ENCODE measurements around the gene ALG3.

The ALG3 gene

DNA sequence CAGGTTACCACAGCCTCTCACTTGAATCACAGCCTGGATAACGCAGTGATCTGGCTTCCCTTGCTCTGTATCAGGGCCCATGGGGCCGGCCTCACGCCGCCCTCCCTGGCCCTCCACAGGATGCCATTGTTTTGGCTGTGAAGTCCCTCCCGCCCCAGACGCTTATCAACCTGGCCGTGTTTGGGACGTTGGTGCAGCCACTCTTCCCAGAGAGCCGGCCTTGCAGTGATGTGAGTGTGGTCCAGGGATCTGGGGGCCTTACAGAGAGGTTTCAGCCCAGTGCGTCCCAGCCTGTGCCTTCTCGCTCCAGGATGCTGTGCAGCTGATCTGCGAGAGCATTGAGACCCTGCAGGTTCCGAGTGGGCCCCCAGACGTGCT lies 12.7 kb downstream of the ALG3 start:
- Histone ChIP-seq H3K9ac (ENCODE audit: low read depth in 1 of 2, low read length in 2 of 2) (no peak overlapping the region), H3K9me3 (ENCODE audit: control insufficient read depth in 1 of 2, low read length in 2 of 2) (no peaks in the 10 kb centered on the region), H3K36me3 (ENCODE audit: control insufficient read depth in 1 of 2, insufficient read depth in 2 of 2, low read length in 2 of 2) (no peaks in the 10 kb centered on the region), H3K4me3 (ENCODE audit: low read depth in 1 of 2, low read length in 2 of 2) (no peak overlapping the region), H3K27me3 (ENCODE audit: control insufficient read depth in 1 of 2, insufficient read depth in 2 of 2, low read length in 2 of 2) (peaks cover 10 to 23% of the 10 kb centered on the region in 2 donors), H3K4me1 (ENCODE audit: control insufficient read depth in 1 of 2, insufficient read depth in 2 of 2, low read length in 2 of 2) (peaks cover 0 to 9% of the 10 kb centered on the region in 2 donors), H3K27ac (ENCODE audit: low read depth, low read length) (no peak overlapping the region)

DNA sequence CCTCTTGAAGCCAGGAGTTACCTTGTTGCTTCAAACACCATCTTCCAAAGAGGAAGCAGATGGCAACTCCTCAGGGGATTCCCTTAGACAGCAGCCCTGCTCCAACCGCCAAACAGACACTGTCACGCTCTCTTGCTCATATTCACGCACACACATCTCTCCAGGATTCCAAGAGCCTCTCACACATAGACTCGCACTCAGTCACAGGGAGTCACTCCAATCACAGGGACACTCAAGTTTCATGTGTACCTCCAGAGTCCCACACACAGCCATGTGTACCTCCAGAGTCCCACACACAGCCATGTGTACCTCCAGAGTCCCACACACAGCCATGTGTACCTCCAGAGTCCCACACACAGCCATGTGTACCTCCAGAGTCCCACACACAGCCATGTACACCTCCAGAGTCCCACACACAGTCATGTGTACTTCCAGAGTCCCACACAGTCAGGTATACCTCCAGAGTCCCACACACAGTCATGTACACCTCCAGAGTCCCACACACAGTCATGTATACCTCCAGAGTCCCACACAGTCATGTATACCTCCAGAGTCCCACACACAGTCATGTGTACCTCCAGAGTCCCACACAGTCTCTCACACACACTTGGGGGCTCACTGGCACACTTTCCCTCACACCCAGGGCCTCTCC lies 13.3 kb downstream of the ALG3 start:
- Histone ChIP-seq H3K4me3 (ENCODE audit: low read depth in 1 of 2, low read length in 2 of 2) (no peak overlapping the region), H3K9ac (ENCODE audit: low read depth in 1 of 2, low read length in 2 of 2) (no peak overlapping the region), H3K27me3 (ENCODE audit: control insufficient read depth in 1 of 2, insufficient read depth in 2 of 2, low read length in 2 of 2) (peaks cover 15 to 26% of the 10 kb centered on the region in 2 donors), H3K9me3 (ENCODE audit: control insufficient read depth in 1 of 2, low read length in 2 of 2) (no peaks in the 10 kb centered on the region), H3K27ac (ENCODE audit: low read depth, low read length) (no peak overlapping the region), H3K36me3 (ENCODE audit: control insufficient read depth in 1 of 2, insufficient read depth in 2 of 2, low read length in 2 of 2) (no peaks in the 10 kb centered on the region), H3K4me1 (ENCODE audit: control insufficient read depth in 1 of 2, insufficient read depth in 2 of 2, low read length in 2 of 2) (peaks cover 0 to 7% of the 10 kb centered on the region in 2 donors)

DNA sequence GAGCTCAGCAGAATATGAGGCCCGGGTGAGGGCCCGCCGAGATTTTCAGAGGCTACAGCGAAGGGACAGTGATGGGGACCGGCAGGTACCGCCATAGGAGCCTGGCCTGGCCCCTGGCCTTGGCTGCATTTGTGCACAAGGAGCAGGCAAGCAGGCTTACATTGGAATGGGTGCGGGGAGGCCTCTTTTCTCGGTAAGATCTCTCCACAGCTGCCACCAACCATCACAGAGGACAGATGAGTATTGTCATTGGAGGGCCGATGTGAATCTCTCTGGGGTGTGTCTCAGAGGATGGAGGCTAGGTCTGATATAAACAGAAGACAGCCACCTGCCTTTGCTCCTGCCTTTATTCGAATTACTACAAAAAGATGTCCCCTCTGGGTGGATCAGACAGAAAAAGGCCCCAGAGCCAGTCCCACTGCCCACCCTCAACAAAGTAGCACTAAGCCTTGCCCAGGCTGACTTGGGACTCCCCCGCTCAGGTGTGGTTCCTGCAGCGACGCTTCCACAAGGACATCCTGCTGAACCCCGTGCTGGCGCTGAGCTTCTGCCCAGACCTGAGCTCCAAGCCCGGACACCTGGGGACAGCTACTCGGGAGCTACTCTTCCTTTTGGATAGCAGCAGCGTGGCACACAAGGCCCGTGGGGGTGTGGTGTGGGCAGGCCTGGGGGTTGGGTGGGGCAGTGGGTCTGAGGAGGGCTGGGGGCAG lies 13.9 kb downstream of the ALG3 start:
- no peak overlapping the region for H3K4me3 ChIP-seq (ENCODE audit: low read depth in 1 of 2, low read length in 2 of 2)
- H3K27me3 ChIP-seq (ENCODE audit: control insufficient read depth in 1 of 2, insufficient read depth in 2 of 2, low read length in 2 of 2): peaks cover 19 to 26% of the 10 kb centered on the region in 2 donors
- H3K9ac ChIP-seq (ENCODE audit: low read depth in 1 of 2, low read length in 2 of 2): no peak overlapping the region
- no peak overlapping the region for H3K27ac ChIP-seq (ENCODE audit: low read depth, low read length)
- no peaks in the 10 kb centered on the region for H3K9me3 ChIP-seq (ENCODE audit: control insufficient read depth in 1 of 2, low read length in 2 of 2)
- H3K4me1 ChIP-seq (ENCODE audit: control insufficient read depth in 1 of 2, insufficient read depth in 2 of 2, low read length in 2 of 2): peaks cover 0 to 8% of the 10 kb centered on the region in 2 donors
- no peaks in the 10 kb centered on the region for H3K36me3 ChIP-seq (ENCODE audit: control insufficient read depth in 1 of 2, insufficient read depth in 2 of 2, low read length in 2 of 2)

DNA sequence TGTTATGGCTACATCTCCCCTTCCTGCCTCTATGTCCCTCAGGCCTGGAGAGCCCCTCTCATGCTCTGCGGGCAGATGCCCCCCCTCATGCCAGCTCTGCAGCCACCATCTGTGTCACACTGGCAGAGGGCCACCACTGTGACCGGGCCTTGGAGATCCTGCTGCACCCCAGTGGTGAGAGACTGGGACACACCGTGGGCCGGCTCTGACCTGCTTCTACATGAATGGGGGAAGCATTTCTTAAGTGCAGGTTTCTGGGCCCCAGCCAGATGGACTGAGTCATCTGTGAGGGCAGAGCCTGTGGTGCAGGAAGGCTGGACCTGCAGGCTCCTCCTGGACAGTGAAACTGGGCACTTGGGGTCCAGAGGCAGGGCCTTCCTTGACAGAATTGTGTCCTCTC lies 14.5 kb downstream of the ALG3 start:
- Histone ChIP-seq H3K4me1 (ENCODE audit: control insufficient read depth in 1 of 2, insufficient read depth in 2 of 2, low read length in 2 of 2) (peaks cover 0 to 13% of the 10 kb centered on the region in 2 donors), H3K9me3 (ENCODE audit: control insufficient read depth in 1 of 2, low read length in 2 of 2) (no peaks in the 10 kb centered on the region), H3K9ac (ENCODE audit: low read depth in 1 of 2, low read length in 2 of 2) (no peak overlapping the region), H3K27ac (ENCODE audit: low read depth, low read length) (no peak overlapping the region), H3K36me3 (ENCODE audit: control insufficient read depth in 1 of 2, insufficient read depth in 2 of 2, low read length in 2 of 2) (no peaks in the 10 kb centered on the region), H3K4me3 (ENCODE audit: low read depth in 1 of 2, low read length in 2 of 2) (no peak overlapping the region), H3K27me3 (ENCODE audit: control insufficient read depth in 1 of 2, insufficient read depth in 2 of 2, low read length in 2 of 2) (peaks cover 24 to 26% of the 10 kb centered on the region in 2 donors)

DNA sequence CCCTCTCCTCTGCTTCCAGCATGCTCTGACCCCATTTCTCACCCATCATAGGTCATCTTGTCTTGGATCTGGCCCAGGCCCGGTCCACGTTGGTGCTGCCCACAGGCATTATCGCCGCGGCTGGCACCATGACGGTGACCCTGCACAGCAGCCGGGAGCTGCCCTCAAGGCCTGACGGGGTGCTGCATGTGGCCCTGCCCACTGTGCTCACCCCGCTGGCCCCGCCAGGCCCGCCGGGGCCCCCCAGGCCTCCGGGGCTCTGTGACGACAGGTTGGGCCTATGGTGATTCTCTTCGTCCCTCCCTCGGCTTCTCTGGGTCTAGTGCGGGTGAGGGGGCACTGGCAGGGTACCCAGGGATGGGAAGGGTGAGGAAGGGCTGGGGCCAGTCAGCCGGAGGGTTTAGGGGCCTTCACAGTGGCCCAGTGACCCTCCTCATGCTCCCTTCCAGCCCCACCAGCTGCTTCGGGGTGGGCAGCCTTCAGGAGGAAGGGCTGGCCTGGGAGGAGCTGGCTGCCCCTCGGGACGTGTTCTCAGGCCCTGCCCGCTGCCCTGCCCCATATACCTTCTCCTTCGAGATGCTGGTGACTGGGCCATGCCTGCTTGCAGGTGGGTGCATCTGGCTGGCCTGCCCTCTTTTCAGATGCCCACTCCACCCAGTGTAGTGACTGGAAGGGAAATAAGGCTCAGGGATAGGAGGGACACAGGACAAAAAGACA lies 15.5 kb downstream of the ALG3 start:
- H3K9me3 ChIP-seq (ENCODE audit: control insufficient read depth in 1 of 2, low read length in 2 of 2): no peaks in the 10 kb centered on the region
- peaks cover 31 to 33% of the 10 kb centered on the region in 2 donors for H3K27me3 ChIP-seq (ENCODE audit: control insufficient read depth in 1 of 2, insufficient read depth in 2 of 2, low read length in 2 of 2)
- H3K9ac ChIP-seq (ENCODE audit: low read depth in 1 of 2, low read length in 2 of 2): no peak overlapping the region
- H3K4me3 ChIP-seq (ENCODE audit: low read depth in 1 of 2, low read length in 2 of 2): no peak overlapping the region
- no peak overlapping the region for H3K27ac ChIP-seq (ENCODE audit: low read depth, low read length)
- peaks cover 0 to 18% of the 10 kb centered on the region in 2 donors for H3K4me1 ChIP-seq (ENCODE audit: control insufficient read depth in 1 of 2, insufficient read depth in 2 of 2, low read length in 2 of 2)
- no peaks in the 10 kb centered on the region for H3K36me3 ChIP-seq (ENCODE audit: control insufficient read depth in 1 of 2, insufficient read depth in 2 of 2, low read length in 2 of 2)

DNA sequence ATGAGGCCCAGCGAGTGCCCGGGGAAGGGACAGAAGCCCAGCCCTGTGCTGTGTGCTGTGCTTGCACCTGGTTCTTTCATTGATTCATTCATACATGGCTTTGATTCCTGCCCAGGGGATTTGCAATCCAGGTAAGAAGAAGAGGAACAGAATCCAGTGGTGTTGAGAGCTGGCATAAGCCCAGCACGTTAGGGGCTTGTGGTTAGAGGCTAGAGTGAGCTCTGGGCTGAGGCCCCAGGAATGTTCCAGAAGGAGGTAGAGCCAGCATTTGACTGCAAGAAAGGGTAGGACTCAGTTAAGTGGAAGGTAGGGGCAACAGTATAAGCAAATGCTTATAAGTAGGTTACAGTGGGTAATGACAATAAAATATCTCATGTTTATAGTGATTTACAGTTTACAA lies 17.1 kb downstream of the ALG3 start:
- Histone ChIP-seq H3K9me3 (ENCODE audit: control insufficient read depth in 1 of 2, low read length in 2 of 2) (no peaks in the 10 kb centered on the region), H3K4me1 (ENCODE audit: control insufficient read depth in 1 of 2, insufficient read depth in 2 of 2, low read length in 2 of 2) (peaks cover 0 to 15% of the 10 kb centered on the region in 2 donors), H3K9ac (ENCODE audit: low read depth in 1 of 2, low read length in 2 of 2) (no peak overlapping the region), H3K36me3 (ENCODE audit: control insufficient read depth in 1 of 2, insufficient read depth in 2 of 2, low read length in 2 of 2) (no peaks in the 10 kb centered on the region), H3K27ac (ENCODE audit: low read depth, low read length) (no peak overlapping the region), H3K4me3 (ENCODE audit: low read depth in 1 of 2, low read length in 2 of 2) (no peak overlapping the region), H3K27me3 (ENCODE audit: control insufficient read depth in 1 of 2, insufficient read depth in 2 of 2, low read length in 2 of 2) (peaks cover 36 to 42% of the 10 kb centered on the region in 2 donors)

DNA sequence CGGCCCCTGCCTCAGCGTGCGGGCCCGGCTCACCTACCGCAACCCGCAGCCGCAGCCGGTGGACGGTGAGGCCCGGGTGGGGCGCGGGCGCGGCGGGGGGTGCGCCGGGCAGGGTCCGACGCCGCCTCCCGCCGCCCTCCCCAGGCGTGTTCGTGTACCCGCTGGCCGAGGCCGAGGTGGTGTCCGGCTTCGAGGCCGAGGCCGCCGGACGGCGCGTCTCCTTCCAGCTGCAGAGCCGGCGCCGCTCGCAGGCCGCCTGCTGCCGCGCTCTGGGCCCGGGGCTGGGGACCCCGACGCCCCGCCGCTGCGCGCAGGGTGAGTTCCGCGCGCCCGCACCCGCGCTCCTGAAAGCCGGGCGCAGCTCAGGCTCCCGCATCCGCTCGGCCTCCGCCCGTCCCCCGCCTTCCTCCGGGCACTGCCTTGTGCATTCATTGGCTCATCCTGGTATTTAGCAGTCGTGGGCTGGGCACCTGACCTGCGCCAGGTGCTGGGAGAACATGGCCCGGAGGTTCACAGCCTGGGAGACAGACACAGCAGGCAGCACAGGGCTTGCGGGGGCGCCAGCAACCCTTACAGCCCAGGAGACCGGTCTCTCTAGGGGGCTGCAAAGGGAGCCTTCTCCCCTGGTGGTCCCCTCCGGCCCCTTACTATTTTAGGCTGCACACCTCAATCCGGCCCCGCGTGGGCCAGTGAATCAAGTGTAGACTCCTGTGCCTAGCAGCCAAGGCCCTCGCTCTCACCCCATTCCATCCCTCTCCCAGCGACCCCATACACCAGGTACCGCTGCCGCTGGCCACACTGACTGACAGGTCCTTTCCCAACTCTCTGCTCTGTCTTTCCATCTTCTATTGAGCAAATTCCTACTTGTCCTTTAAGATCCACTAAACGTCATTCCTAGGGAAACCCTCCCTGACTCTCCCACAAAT lies 17.9 kb downstream of the ALG3 start:
- Histone ChIP-seq H3K27ac (ENCODE audit: low read depth, low read length) (no peak overlapping the region), H3K36me3 (ENCODE audit: control insufficient read depth in 1 of 2, insufficient read depth in 2 of 2, low read length in 2 of 2) (no peaks in the 10 kb centered on the region), H3K4me3 (ENCODE audit: low read depth in 1 of 2, low read length in 2 of 2) (peak overlapping the region in 1 of 2 donors; percentile 57), H3K9me3 (ENCODE audit: control insufficient read depth in 1 of 2, low read length in 2 of 2) (no peaks in the 10 kb centered on the region), H3K4me1 (ENCODE audit: control insufficient read depth in 1 of 2, insufficient read depth in 2 of 2, low read length in 2 of 2) (peaks cover 0 to 15% of the 10 kb centered on the region in 2 donors), H3K9ac (ENCODE audit: low read depth in 1 of 2, low read length in 2 of 2) (no peak overlapping the region), H3K27me3 (ENCODE audit: control insufficient read depth in 1 of 2, insufficient read depth in 2 of 2, low read length in 2 of 2) (peaks cover 36 to 42% of the 10 kb centered on the region in 2 donors)

DNA sequence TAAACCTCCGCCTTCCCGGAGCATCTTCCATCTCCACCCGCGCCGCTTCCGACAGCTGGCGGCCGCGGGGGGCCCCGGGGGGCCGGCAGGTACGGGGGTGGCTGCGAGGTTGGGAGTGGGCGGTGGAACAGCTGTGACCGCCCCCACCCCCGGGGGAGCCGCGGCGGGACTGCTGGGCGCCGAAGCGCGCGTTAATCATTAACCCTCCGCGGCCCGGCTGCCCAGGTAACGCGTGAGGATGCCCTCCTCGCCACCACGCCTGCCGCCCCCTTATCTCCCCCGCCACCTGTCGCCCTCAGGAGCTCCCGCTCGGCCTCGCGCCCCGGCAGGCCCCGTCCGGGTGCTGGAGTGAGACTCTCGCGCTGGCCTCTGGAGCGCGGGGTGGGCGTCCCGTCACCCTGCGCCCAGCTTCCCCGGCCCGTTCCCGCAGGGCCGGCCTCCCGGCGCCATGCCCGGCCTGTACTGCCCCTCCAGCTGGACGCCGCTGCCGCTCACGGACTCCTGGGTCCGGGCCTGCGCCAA lies 18.6 kb downstream of the ALG3 start:
- H3K36me3 ChIP-seq (ENCODE audit: control insufficient read depth in 1 of 2, insufficient read depth in 2 of 2, low read length in 2 of 2): no peaks in the 10 kb centered on the region
- H3K4me3 ChIP-seq (ENCODE audit: low read depth in 1 of 2, low read length in 2 of 2): peak overlapping the region; percentile 22 to 69
- H3K27me3 ChIP-seq (ENCODE audit: control insufficient read depth in 1 of 2, insufficient read depth in 2 of 2, low read length in 2 of 2): peaks cover 36 to 42% of the 10 kb centered on the region in 2 donors
- H3K9me3 ChIP-seq (ENCODE audit: control insufficient read depth in 1 of 2, low read length in 2 of 2): no peaks in the 10 kb centered on the region
- H3K9ac ChIP-seq (ENCODE audit: low read depth in 1 of 2, low read length in 2 of 2): no peak overlapping the region
- H3K27ac ChIP-seq (ENCODE audit: low read depth, low read length): no peak overlapping the region
- H3K4me1 ChIP-seq (ENCODE audit: control insufficient read depth in 1 of 2, insufficient read depth in 2 of 2, low read length in 2 of 2): peaks cover 0 to 15% of the 10 kb centered on the region in 2 donors

DNA sequence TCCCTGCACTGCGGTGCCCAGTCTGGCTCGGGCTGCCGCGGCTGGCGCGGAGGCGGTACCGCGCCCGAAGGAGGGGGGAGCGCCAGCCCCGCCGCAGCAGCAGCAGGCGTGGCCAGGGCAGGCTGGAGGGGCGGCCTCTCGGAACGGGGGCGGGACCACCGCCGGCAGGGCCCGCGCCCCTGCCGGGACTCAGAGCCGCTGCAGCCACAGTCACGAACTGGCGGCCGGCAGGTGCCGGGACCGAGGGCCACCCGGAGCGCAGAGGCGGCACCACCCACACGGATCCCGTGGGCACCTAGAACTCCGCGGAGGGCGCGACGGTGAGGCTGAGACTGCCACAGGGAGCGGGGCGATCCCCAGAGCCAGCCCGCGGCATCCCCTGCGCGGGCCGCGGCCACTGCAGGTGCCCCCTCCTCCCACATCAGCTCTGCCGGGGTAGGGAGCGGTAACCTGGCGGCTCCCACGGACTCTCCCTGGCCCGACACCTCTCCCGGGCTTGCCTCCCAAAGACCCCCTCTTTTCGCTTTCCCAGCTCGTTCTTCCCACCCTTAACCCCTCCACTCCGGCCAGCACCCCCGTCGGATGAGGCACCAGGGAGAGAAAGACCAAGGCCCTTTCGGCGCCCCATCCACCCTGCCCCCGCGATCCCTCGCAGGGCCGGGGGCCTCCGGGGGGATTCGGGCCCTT lies 19.2 kb downstream of the ALG3 start, which contains the start of gene VWA5B2:
Gene VWA5B2 (plus strand): TSS at position 192 of the 687 bp plus-strand sequence. CDS start 944 bp downstream, outside the sequence.
- H3K27ac ChIP-seq (ENCODE audit: low read depth, low read length): no peak within 1 kb of the TSS
- no peaks in the 10 kb centered on the region for H3K36me3 ChIP-seq (ENCODE audit: control insufficient read depth in 1 of 2, insufficient read depth in 2 of 2, low read length in 2 of 2)
- peak within 1 kb of the TSS; percentile 22 to 69 for H3K4me3 ChIP-seq (ENCODE audit: low read depth in 1 of 2, low read length in 2 of 2)
- H3K27me3 ChIP-seq (ENCODE audit: control insufficient read depth in 1 of 2, insufficient read depth in 2 of 2, low read length in 2 of 2): peaks cover 36 to 42% of the 10 kb centered on the region in 2 donors
- H3K4me1 ChIP-seq (ENCODE audit: control insufficient read depth in 1 of 2, insufficient read depth in 2 of 2, low read length in 2 of 2): peaks cover 0 to 15% of the 10 kb centered on the region in 2 donors
- peak within 1 kb of the TSS in 1 of 2 donors; percentile 38 for H3K9ac ChIP-seq (ENCODE audit: low read depth in 1 of 2, low read length in 2 of 2)
- no peaks in the 10 kb centered on the region for H3K9me3 ChIP-seq (ENCODE audit: control insufficient read depth in 1 of 2, low read length in 2 of 2)
